ENCODE results near the gene NOL7. TPM values are rescaled to one million over a fixed set of nuclear protein-coding genes. Genes with fewer than 3 reads are reported as not detected.

The NOL7 gene
- polyA plus RNA-seq (2013, experiment 1 of 2): 110 TPM
- 108 TPM for polyA plus RNA-seq (2013, experiment 2 of 2)

DNA sequence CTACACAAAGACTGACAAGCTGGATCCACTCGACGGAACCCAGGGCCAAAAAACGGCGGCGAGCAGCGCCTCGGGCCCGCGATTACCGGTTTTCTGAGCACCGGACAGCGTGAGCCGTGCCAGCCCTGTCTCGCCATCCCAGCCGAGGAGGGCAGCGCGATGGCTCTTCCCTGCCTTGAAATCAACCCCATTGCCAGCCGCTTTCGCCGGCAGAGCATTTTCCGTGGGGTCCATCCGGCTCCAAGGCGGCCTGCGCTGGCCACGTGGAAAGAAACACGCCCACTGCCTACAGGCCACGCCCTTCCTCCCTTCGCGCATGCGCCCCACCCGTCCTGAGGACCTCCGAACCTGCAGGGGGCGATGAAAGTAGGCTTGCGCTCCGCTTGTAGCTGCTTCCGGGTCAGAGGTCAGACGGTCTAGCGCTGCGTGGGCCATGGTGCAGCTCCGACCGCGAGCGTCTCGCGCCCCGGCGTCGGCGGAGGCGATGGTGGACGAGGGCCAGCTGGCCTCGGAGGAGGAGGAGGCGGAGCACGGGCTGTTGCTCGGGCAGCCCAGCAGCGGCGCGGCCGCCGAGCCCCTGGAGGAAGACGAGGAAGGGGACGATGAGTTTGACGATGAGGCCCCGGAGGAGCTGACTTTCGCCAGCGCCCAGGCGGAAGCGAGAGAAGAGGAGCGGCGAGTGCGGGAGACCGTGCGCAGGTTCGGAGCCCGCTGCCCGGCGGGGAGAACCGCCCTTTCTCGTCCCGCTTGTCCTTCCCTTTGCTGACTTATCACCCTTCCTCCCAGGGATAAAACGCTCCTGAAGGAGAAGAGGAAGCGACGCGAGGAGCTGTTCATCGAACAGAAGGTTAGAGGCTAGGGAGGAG, at the start of gene NOL7:
Gene NOL7, plus strand, starts transcription at position 410 of the 866 bp plus-strand sequence. Its CDS starts 24 bp downstream, at position 434.
- Histone ChIP-seq H4K8ac (ENCODE audit: low read length) (peak within 1 kb of the TSS; percentile 89), H3K23ac (ENCODE audit: low read length in 2 of 2) (peak within 1 kb of the TSS in 1 of 2 experiments; percentile 77), H2AK5ac (ENCODE audit: low read length, severe bottlenecking) (peak within 1 kb of the TSS; percentile 10), H3K4me3 (ENCODE audit: insufficient read depth in 1 of 2, low read depth in 1 of 2, low read length in 2 of 2) (peak within 1 kb of the TSS; percentile 90 to 98), H4K91ac (ENCODE audit: low read length) (peak within 1 kb of the TSS; percentile 79), H2BK5ac (ENCODE audit: low read depth, low read length, poor library complexity, severe bottlenecking) (peak within 1 kb of the TSS; percentile 58), H3K9me3 (ENCODE audit: control insufficient read depth, low read length) (no peaks in the 10 kb centered on the region), H3K4me2 (ENCODE audit: low read length, poor library complexity, severe bottlenecking) (peak within 1 kb of the TSS; percentile 90), H3K4ac (ENCODE audit: low read depth in 1 of 2, low read length in 2 of 2) (peak within 1 kb of the TSS; percentile 62 to 86), H3K27ac (ENCODE audit: low read length, poor library complexity, severe bottlenecking) (peak within 1 kb of the TSS; percentile 89), H3K4me1 (ENCODE audit: control insufficient read depth, insufficient read depth, low read depth, low read length) (no peaks in the 10 kb centered on the region), H3K18ac (ENCODE audit: low read depth in 1 of 2, low read length in 2 of 2) (peak within 1 kb of the TSS; percentile 93), H3K36me3 (ENCODE audit: control insufficient read depth in 1 of 2, insufficient read depth in 2 of 2, low read depth in 1 of 2, low read length in 2 of 2) (peaks cover 8 to 41% of the 10 kb centered on the region in 2 experiments), H3K27me3 (ENCODE audit: control insufficient read depth in 1 of 2, insufficient read depth in 1 of 2, low read length in 2 of 2) (no peaks in the 10 kb centered on the region), H2BK12ac (ENCODE audit: low read length in 2 of 2) (no peak within 1 kb of the TSS), H2BK120ac (ENCODE audit: low read depth, low read length) (peak within 1 kb of the TSS; percentile 39), H2BK15ac (ENCODE audit: low read depth, poor library complexity, severe bottlenecking) (peak within 1 kb of the TSS; percentile 56), H3K9ac (ENCODE audit: low read length) (peak within 1 kb of the TSS; percentile 99), H3K14ac (ENCODE audit: low read length in 2 of 2) (peak within 1 kb of the TSS in 1 of 2 experiments; percentile 86), H2AFZ (ENCODE audit: low read depth, low read length) (peak within 1 kb of the TSS; percentile 84), H3K79me1 (replicated peaks; ENCODE audit: low read length, poor library complexity, severe bottlenecking) (peaks cover 13% of the 10 kb centered on the region)
- WGBS: under 1% methylated on average over 57 of the region's 85 CpGs
- peak; percentile 98 for DNase-seq

DNA sequence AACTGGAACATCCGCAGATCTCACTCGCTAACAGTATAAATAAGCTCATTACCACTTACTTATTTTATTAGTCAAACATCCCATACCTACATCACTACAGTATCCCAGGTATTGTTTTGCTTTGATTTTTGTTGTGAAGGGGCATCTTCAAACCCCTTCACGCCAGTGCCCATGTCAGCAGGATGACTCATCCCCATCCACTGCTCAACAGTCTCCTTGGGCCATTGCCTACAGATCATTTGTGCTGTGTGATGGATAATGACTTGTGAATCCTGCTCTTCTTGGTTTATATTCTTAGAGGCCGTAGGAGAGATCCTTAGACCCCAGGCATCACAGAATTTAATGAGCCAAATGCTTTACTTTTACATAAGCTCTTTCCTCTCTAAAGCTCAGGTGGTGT, 49.2 kb upstream of the NOL7 start:
- no peak overlapping the region for H3K14ac ChIP-seq (ENCODE audit: low read length in 2 of 2)
- H3K36me3 ChIP-seq (ENCODE audit: control insufficient read depth in 1 of 2, insufficient read depth in 2 of 2, low read depth in 1 of 2, low read length in 2 of 2): no peaks in the 10 kb centered on the region
- no peak overlapping the region for H3K4me3 ChIP-seq (ENCODE audit: insufficient read depth in 1 of 2, low read depth in 1 of 2, low read length in 2 of 2)
- no peak overlapping the region for H4K91ac ChIP-seq (ENCODE audit: low read length)
- no peak overlapping the region for H4K8ac ChIP-seq (ENCODE audit: low read length)
- H2BK5ac ChIP-seq (ENCODE audit: low read depth, low read length, poor library complexity, severe bottlenecking): no peak overlapping the region
- DNase-seq: no peak
- H3K4me1 ChIP-seq (ENCODE audit: control insufficient read depth, insufficient read depth, low read depth, low read length): no peaks in the 10 kb centered on the region
- no peak overlapping the region for H3K18ac ChIP-seq (ENCODE audit: low read depth in 1 of 2, low read length in 2 of 2)
- H2BK12ac ChIP-seq (ENCODE audit: low read length in 2 of 2): no peak overlapping the region
- H2BK120ac ChIP-seq (ENCODE audit: low read depth, low read length): no peak overlapping the region
- no peak overlapping the region for H3K27ac ChIP-seq (ENCODE audit: low read length, poor library complexity, severe bottlenecking)
- no peak overlapping the region for H2BK15ac ChIP-seq (ENCODE audit: low read depth, poor library complexity, severe bottlenecking)
- no peak overlapping the region for H3K9ac ChIP-seq (ENCODE audit: low read length)
- H3K9me3 ChIP-seq (ENCODE audit: control insufficient read depth, low read length): no peaks in the 10 kb centered on the region
- H3K79me1 ChIP-seq (replicated peaks; ENCODE audit: low read length, poor library complexity, severe bottlenecking): no peaks in the 10 kb centered on the region
- no peak overlapping the region for H2AFZ ChIP-seq (ENCODE audit: low read depth, low read length)
- no peak overlapping the region for H3K4ac ChIP-seq (ENCODE audit: low read depth in 1 of 2, low read length in 2 of 2)
- peaks cover 6 to 31% of the 10 kb centered on the region in 2 experiments for H3K27me3 ChIP-seq (ENCODE audit: control insufficient read depth in 1 of 2, insufficient read depth in 1 of 2, low read length in 2 of 2)
- no peak overlapping the region for H2AK5ac ChIP-seq (ENCODE audit: low read length, severe bottlenecking)
- no peak overlapping the region for H3K23ac ChIP-seq (ENCODE audit: low read length in 2 of 2)
- H3K4me2 ChIP-seq (ENCODE audit: low read length, poor library complexity, severe bottlenecking): no peak overlapping the region
- 96% methylated on average over 3 of the region's 4 CpGs for WGBS

DNA sequence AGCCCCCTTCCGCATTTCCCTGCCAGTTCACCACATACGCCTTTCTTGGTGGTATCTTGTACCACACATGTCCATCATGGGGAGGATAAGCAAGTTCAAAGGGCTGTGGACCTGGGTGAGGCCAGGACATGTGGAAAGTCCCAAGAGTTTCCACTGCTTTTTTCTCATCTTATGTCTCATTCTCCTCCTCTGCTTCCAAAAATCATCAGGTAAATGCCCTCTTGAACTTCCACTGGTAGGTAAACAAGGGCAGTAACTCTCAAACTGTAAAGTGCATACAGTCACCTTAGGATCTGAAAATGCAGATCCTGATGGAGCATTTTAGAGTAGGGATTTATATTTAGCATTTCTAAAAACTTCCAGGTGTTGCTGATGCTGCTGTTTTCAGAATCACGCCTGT, 48.6 kb upstream of the NOL7 start:
- Histone ChIP-seq H3K4me2 (ENCODE audit: low read length, poor library complexity, severe bottlenecking) (no peak overlapping the region), H3K4ac (ENCODE audit: low read depth in 1 of 2, low read length in 2 of 2) (no peak overlapping the region), H3K79me1 (replicated peaks; ENCODE audit: low read length, poor library complexity, severe bottlenecking) (no peaks in the 10 kb centered on the region), H2BK5ac (ENCODE audit: low read depth, low read length, poor library complexity, severe bottlenecking) (no peak overlapping the region), H3K36me3 (ENCODE audit: control insufficient read depth in 1 of 2, insufficient read depth in 2 of 2, low read depth in 1 of 2, low read length in 2 of 2) (no peaks in the 10 kb centered on the region), H2AFZ (ENCODE audit: low read depth, low read length) (no peak overlapping the region), H3K18ac (ENCODE audit: low read depth in 1 of 2, low read length in 2 of 2) (no peak overlapping the region), H3K27me3 (ENCODE audit: control insufficient read depth in 1 of 2, insufficient read depth in 1 of 2, low read length in 2 of 2) (peaks cover 6 to 31% of the 10 kb centered on the region in 2 experiments), H3K23ac (ENCODE audit: low read length in 2 of 2) (no peak overlapping the region), H4K8ac (ENCODE audit: low read length) (no peak overlapping the region), H2BK12ac (ENCODE audit: low read length in 2 of 2) (no peak overlapping the region), H3K9ac (ENCODE audit: low read length) (no peak overlapping the region), H3K14ac (ENCODE audit: low read length in 2 of 2) (no peak overlapping the region), H3K9me3 (ENCODE audit: control insufficient read depth, low read length) (no peaks in the 10 kb centered on the region), H2BK120ac (ENCODE audit: low read depth, low read length) (no peak overlapping the region), H2AK5ac (ENCODE audit: low read length, severe bottlenecking) (no peak overlapping the region), H3K27ac (ENCODE audit: low read length, poor library complexity, severe bottlenecking) (no peak overlapping the region), H2BK15ac (ENCODE audit: low read depth, poor library complexity, severe bottlenecking) (no peak overlapping the region), H4K91ac (ENCODE audit: low read length) (no peak overlapping the region), H3K4me1 (ENCODE audit: control insufficient read depth, insufficient read depth, low read depth, low read length) (no peaks in the 10 kb centered on the region), H3K4me3 (ENCODE audit: insufficient read depth in 1 of 2, low read depth in 1 of 2, low read length in 2 of 2) (no peak overlapping the region)
- DNase-seq: no peak
- 94% methylated on average over 1 of the region's 3 CpGs for WGBS

DNA sequence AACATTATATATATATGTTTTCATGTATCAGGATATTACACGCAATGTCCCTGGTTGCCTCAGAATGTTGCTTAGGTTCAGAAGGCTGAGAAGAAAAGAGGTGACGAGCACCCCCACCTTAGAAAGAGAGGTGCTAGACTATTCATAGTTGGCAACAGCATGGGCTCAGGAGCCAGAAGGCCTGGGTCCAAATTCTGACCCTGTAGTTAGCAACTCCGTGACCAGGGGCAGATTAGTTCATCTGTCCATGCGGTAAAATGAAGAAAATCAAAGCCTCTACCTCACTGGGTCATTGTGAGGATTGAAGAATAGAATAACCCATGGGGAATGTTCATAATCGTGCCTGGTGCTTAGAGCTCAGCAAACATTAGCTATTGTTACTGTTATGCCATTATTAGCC, 46.2 kb upstream of the NOL7 start:
- Histone ChIP-seq H3K4me2 (ENCODE audit: low read length, poor library complexity, severe bottlenecking) (no peak overlapping the region), H3K9me3 (ENCODE audit: control insufficient read depth, low read length) (no peaks in the 10 kb centered on the region), H3K27me3 (ENCODE audit: control insufficient read depth in 1 of 2, insufficient read depth in 1 of 2, low read length in 2 of 2) (peaks cover 2 to 30% of the 10 kb centered on the region in 2 experiments), H2BK15ac (ENCODE audit: low read depth, poor library complexity, severe bottlenecking) (no peak overlapping the region), H3K79me1 (replicated peaks; ENCODE audit: low read length, poor library complexity, severe bottlenecking) (peaks cover 9% of the 10 kb centered on the region), H3K23ac (ENCODE audit: low read length in 2 of 2) (no peak overlapping the region), H2BK12ac (ENCODE audit: low read length in 2 of 2) (no peak overlapping the region), H4K91ac (ENCODE audit: low read length) (no peak overlapping the region), H3K4me1 (ENCODE audit: control insufficient read depth, insufficient read depth, low read depth, low read length) (no peaks in the 10 kb centered on the region), H2AK5ac (ENCODE audit: low read length, severe bottlenecking) (no peak overlapping the region), H3K27ac (ENCODE audit: low read length, poor library complexity, severe bottlenecking) (no peak overlapping the region), H3K18ac (ENCODE audit: low read depth in 1 of 2, low read length in 2 of 2) (no peak overlapping the region), H2AFZ (ENCODE audit: low read depth, low read length) (no peak overlapping the region), H3K4me3 (ENCODE audit: insufficient read depth in 1 of 2, low read depth in 1 of 2, low read length in 2 of 2) (no peak overlapping the region), H3K14ac (ENCODE audit: low read length in 2 of 2) (no peak overlapping the region), H3K36me3 (ENCODE audit: control insufficient read depth in 1 of 2, insufficient read depth in 2 of 2, low read depth in 1 of 2, low read length in 2 of 2) (peaks cover 0 to 7% of the 10 kb centered on the region in 2 experiments), H4K8ac (ENCODE audit: low read length) (no peak overlapping the region), H2BK5ac (ENCODE audit: low read depth, low read length, poor library complexity, severe bottlenecking) (no peak overlapping the region), H2BK120ac (ENCODE audit: low read depth, low read length) (no peak overlapping the region), H3K9ac (ENCODE audit: low read length) (no peak overlapping the region), H3K4ac (ENCODE audit: low read depth in 1 of 2, low read length in 2 of 2) (no peak overlapping the region)
- no peak for DNase-seq
- 96% methylated on average over 4 of the region's 5 CpGs for WGBS
